ENCODE results near the gene TIE1. TPM values are rescaled to one million over a fixed set of nuclear protein-coding genes. Genes with fewer than 3 reads are reported as not detected.
A peak's percentile ranks its signal among the peaks of the same experiment; 100 is the strongest.

The TIE1 gene
- total and polyA plus RNA-seq, 2 of the 13 experiments (the other 11 are each of a cell fraction or from before 2014, with no cell fraction given): 0.58 to 0.84 TPM

DNA sequence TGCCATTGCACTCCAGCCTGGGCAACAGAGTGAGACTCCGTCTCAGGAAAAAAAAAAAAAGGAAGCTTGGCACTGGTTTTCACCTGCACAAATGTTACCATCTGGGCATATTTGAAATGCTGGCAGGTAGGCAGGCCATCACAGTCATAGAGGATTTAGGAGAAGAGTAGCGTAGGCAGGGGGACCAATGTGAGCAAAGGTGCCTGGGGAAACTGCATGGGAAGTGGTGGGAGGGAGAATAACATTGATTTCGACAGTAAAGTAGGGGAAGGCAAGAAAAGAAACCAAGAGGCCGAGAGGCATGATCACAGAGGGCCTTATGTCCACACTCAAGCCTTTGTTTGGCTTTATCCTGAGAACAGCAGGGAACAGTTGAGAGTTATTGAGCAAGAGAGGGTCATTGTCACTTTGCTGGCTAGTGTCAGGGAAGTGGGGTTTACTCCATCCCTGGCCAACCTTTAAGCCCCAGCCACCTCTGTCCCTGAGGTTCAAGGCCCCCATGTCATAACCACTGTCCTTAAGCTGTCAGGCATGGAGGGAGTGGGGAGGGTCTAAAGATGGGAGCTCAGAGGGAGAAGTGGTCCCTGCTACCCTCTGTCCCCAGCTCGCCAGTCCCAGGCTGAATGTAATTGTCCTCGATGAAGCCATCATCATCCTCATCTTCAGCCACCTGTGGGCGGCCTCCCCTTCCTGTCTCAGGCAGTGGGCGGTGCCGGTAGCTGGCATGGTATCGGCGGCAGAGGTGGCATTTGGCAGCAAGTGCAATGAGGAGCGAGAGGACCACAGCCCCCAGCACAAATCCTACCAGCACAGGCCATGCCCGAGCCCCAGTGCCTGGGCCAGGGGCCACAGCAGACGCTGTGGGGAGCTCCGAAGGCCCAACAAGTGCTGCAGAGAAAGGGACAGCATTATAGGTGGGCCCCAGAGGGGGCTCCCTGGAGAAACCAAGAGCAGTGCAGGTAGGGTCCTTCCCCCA lies 18.3 kb upstream of the TIE1 start (continued):
- TF ChIP-seq ZNF556 (CRISPR knock-in tag; IDR thresholded peaks at IDR 0.05; ENCODE audit: borderline replicate concordance) (no peak), ZNF512B (CRISPR knock-in tag; IDR thresholded peaks at IDR 0.05; ENCODE audit: borderline replicate concordance) (no peak), KLF9 (CRISPR knock-in tag; IDR thresholded peaks at IDR 0.05; ENCODE audit: low read depth) (no peak), POGK (CRISPR knock-in tag; conservative IDR thresholded peaks at IDR 0.05) (no peak), KLF6 (CRISPR knock-in tag; IDR thresholded peaks at IDR 0.05) (peak; percentile 63; the same call in 1 of the 2 replicates), ZNF350 (CRISPR knock-in tag; IDR thresholded peaks at IDR 0.05; ENCODE audit: borderline replicate concordance, low read depth) (peak; percentile 52; the same call in 1 of the 2 replicates), ISX (CRISPR knock-in tag; conservative IDR thresholded peaks at IDR 0.05) (no peak), NFE2L1 (CRISPR knock-in tag; IDR thresholded peaks at IDR 0.05; ENCODE audit: borderline replicate concordance) (no peak), TFDP2 (CRISPR knock-in tag; IDR thresholded peaks at IDR 0.05) (no peak), POLR2AphosphoS5 (IDR thresholded peaks at IDR 0.05; ENCODE audit: low read depth, low read length) (no peak), ZNF589 (CRISPR knock-in tag; conservative IDR thresholded peaks at IDR 0.05) (no peak), ZNF768 (CRISPR knock-in tag; IDR thresholded peaks at IDR 0.05) (no peak), KLF12 (CRISPR knock-in tag; IDR thresholded peaks at IDR 0.05; ENCODE audit: borderline replicate concordance) (no peak), ZHX2 (IDR thresholded peaks at IDR 0.05; ENCODE audit: low read depth) (no peak), ZHX2 (CRISPR knock-in tag; IDR thresholded peaks at IDR 0.05; ENCODE audit: borderline replicate concordance) (no peak)

All from HepG2 (cell line).